ENCODE measurements around the gene ARVCF.

DNA sequence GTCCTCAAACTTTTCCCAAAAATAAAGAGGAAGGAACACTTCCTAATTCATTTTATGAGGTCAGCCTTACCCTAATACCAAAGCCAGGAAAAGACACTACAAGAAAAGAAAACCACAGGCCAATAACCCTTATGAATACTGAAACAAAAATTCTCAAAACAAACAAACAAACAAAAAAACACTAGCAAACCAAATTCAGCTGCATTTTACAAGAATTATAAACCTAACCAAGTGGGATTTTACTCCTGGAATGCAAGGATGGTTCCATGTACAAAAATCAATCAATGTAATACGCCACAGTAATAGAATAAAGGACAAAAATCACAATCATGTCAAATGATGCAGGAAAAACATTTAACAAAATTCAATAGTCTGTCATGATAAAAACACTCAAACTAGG, 13.3 kb downstream of the ARVCF start:
- TF ChIP-seq CTCF (IDR thresholded peaks at IDR 0.05) = no peak
- no peak for TF ChIP-seq POLR2A (IDR thresholded peaks at IDR 0.05)
- TF ChIP-seq EP300 (IDR thresholded peaks at IDR 0.05) = no peak
